ENCODE measurements around the gene KANSL3. TPM values are rescaled to one million over a fixed set of nuclear protein-coding genes. Genes with fewer than 3 reads are reported as not detected.

KANSL3 gene
- total RNA-seq, 4 donors from 2014 or later = 20.1 to 39.6 (median 36.0) TPM

DNA sequence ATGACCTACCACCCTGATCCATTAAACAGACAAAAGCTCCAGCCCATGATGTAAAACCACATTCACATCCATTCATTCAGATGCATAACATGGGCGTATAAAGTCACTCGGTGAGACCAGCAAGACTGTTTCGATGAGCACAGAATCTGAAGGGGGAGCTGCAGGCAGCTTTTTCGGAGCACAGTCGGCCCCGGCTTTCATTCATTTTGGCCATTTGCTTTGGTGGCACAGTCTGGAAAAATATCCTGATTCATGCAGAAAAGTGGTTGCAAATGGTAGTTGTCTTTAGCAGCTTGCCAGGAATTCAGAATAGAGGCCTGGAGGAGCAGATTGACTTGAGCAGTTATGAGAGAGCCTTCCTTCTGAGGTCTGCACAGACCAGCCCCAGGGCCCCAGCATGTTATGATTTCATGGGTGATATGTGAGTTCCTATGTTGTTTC, 90.4 kb downstream of the KANSL3 start:
- WGBS, 2 donors = 72 to 76% methylated on average over 6 of the region's 6 CpGs
- DNase-seq (ENCODE audit: low spot score in 2 of 2) = no peak
- TF ChIP-seq POLR2A (IDR thresholded peaks at IDR 0.05) = no peak
- TF ChIP-seq, protein P1, sequence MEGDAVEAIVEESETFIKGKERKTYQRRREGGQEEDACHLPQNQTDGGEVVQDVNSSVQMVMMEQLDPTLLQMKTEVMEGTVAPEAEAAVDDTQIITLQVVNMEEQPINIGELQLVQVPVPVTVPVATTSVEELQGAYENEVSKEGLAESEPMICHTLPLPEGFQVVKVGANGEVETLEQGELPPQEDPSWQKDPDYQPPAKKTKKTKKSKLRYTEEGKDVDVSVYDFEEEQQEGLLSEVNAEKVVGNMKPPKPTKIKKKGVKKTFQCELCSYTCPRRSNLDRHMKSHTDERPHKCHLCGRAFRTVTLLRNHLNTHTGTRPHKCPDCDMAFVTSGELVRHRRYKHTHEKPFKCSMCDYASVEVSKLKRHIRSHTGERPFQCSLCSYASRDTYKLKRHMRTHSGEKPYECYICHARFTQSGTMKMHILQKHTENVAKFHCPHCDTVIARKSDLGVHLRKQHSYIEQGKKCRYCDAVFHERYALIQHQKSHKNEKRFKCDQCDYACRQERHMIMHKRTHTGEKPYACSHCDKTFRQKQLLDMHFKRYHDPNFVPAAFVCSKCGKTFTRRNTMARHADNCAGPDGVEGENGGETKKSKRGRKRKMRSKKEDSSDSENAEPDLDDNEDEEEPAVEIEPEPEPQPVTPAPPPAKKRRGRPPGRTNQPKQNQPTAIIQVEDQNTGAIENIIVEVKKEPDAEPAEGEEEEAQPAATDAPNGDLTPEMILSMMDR (IDR thresholded peaks at IDR 0.05) = no peak
- no peak overlapping the region for H3K4me3 ChIP-seq (ENCODE audit: low read depth, poor library complexity, severe bottlenecking)
- intact Hi-C loops (cut with DNase I; ENCODE audit: low total_unique reads) = no loop called here

DNA sequence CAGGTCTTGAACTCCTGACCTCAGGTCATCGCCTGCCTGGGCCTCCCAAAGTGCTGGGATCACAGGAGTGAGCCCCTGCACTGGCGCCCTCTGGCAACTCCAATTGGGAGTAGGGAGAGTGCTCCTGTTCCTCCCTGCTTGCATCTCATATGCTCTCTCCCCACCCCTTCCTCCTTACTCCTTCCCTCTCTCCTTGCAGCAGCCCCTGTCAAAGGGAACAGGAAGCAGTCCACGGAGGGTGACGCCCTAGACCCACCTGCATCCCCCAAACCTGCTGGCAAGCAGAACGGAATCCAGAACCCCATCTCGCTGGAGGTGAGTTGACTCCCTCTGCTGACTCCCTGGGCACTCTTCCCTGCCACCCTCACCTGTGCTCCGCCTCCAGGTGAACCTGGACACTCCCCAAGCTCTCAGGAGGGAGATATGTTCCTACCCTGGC, 90.9 kb downstream of the KANSL3 start:
- H3K4me3 ChIP-seq (ENCODE audit: low read depth, poor library complexity, severe bottlenecking) = no peak overlapping the region
- TF ChIP-seq, protein P1 (IDR thresholded peaks at IDR 0.05) = no peak
- TF ChIP-seq POLR2A (IDR thresholded peaks at IDR 0.05) = no peak
- 69 to 73% methylated on average over 7 of the region's 7 CpGs for WGBS, 2 donors
- intact Hi-C loops (cut with DNase I; ENCODE audit: low total_unique reads) = no loop called here
- no peak for DNase-seq (ENCODE audit: low spot score in 2 of 2)

DNA sequence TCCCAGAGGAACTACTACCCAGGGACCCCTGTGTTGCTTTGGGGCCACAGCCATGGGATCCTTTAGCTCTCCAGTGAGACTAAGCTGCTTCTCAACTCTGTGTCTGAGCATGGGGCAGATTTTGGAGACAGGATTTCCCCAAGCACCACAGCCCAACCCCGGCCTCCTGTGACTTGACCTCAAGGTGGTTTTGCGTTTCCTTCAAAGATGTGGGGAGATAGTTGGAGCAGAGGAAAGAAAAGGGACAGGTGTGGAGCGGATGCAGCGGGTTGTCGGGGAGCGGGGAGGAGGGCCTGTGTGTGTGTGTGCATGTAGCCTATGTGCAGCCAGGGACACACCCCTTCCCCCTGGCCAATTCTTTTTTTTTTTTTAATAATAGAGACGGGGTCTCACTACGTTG, 91.3 kb downstream of the KANSL3 start:
- no peak overlapping the region for H3K4me3 ChIP-seq (ENCODE audit: low read depth, poor library complexity, severe bottlenecking)
- intact Hi-C loops (cut with DNase I; ENCODE audit: low total_unique reads) = no loop called here
- DNase-seq (ENCODE audit: low spot score in 2 of 2) = no peak
- TF ChIP-seq, protein P1 (IDR thresholded peaks at IDR 0.05) = no peak
- TF ChIP-seq POLR2A (IDR thresholded peaks at IDR 0.05) = no peak
- WGBS, 2 donors = 39 to 65% methylated on average over 8 of the region's 8 CpGs

DNA sequence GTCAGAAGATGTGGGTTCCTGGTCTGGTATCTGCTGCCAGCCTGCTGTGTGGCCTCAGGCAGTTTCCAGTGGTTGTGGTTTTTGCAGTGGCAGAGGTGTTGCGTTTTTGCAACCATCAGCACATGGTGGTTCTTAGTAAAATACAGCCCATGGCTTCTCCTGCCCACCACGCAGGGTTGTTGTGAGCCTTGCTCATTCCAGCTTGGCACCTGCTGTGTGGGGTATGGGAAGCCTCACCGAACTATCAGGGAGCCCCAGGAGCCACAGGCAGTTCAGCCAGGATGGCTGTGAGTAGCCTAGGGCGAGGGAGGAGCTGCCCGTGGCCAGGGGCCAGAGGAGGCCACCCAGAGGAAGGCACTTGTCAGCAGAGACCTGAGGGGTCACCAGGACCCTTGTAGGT, 91.8 kb downstream of the KANSL3 start:
- no peak overlapping the region for H3K4me3 ChIP-seq (ENCODE audit: low read depth, poor library complexity, severe bottlenecking)
- DNase-seq (ENCODE audit: low spot score in 2 of 2) = no peak
- 67 to 81% methylated on average over 5 of the region's 5 CpGs for WGBS, 2 donors
- intact Hi-C loops (cut with DNase I; ENCODE audit: low total_unique reads) = no loop called here
- TF ChIP-seq POLR2A (IDR thresholded peaks at IDR 0.05) = no peak

Other genes starting within 250 kb of the KANSL3 start
- 1 to 10 TPM in 2 of 4 donors, under 1 TPM in 2; 0.57 to 3.0 (median 1.7) TPM for gene NEURL3, start 133.0 kb downstream of the KANSL3 start, total RNA-seq
- 10 to 100 TPM; 12.0 to 23.0 (median 19.7) TPM for gene ARID5A, start 101.6 kb downstream of the KANSL3 start, total RNA-seq
- gene FER1L5, start 4.5 kb upstream of the KANSL3 start, total RNA-seq = not detected
- 10 to 100 TPM; 17.2 to 21.5 (median 19.1) TPM for gene LMAN2L, start 101.8 kb upstream of the KANSL3 start, total RNA-seq
- 10 to 100 TPM; 17.4 to 29.1 (median 22.2) TPM for gene CNNM4, start 122.6 kb upstream of the KANSL3 start, total RNA-seq
- 10 to 100 TPM; 15.4 to 30.0 (median 18.8) TPM for gene CNNM3, start 178.0 kb upstream of the KANSL3 start, total RNA-seq
- 10 to 100 TPM in 1 of 4 donors, 1 to 10 TPM in 3; 4.9 to 12.4 (median 8.8) TPM for gene ANKRD23, start 205.7 kb upstream of the KANSL3 start, total RNA-seq
- gene ANKRD39, start 219.7 kb upstream of the KANSL3 start, total RNA-seq = 10 to 100 TPM in 3 of 4 donors, 1 to 10 TPM in 1; 7.6 to 15.3 (median 14.4) TPM
- gene SEMA4C, start 231.8 kb upstream of the KANSL3 start, total RNA-seq = 10 to 100 TPM; 23.5 to 42.7 (median 30.2) TPM